ENCODE results near the gene PARD3B.

PARD3B gene

DNA sequence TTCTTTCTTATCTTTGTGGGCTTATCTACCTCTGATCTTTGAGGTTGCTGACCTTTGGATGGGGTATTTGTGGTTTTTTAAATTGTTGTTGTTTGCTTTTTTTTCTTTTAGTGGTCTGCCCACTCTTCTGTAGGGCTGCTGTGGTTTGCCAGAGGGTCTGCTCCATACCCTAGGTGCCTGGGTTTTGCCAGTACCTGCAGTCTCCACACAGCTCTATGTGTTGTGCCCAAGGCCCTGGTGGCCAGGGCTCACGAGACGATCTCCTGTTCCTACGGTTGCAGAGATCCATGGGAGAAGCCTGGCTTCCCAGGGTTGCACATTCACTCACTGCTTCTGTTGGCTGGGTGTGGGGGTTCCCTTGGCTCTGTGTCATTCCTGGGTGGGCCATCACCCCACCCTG lies 87.1 kb downstream of the PARD3B start:
- Histone ChIP-seq H3K79me2 (ENCODE audit: control insufficient read depth, low read length) (no peaks in the 10 kb centered on the region), H3K4me1 (ENCODE audit: control insufficient read depth, low read length) (no peaks in the 10 kb centered on the region), H3K27me3 (ENCODE audit: control insufficient read depth, low read length) (no peaks in the 10 kb centered on the region), H3K9me3 (ENCODE audit: control insufficient read depth, insufficient read depth, low read length) (no peaks in the 10 kb centered on the region), H3F3A (ENCODE audit: control insufficient read depth, insufficient read depth) (no peaks in the 10 kb centered on the region), H3K9me2 (replicated peaks; ENCODE audit: control insufficient read depth, low read length) (no peaks in the 10 kb centered on the region), H3K4me2 (ENCODE audit: low read length) (no peak overlapping the region), H4K20me1 (ENCODE audit: control insufficient read depth, insufficient read depth, low read depth, low read length) (no peaks in the 10 kb centered on the region), H3K36me3 (ENCODE audit: control insufficient read depth, low read length) (no peaks in the 10 kb centered on the region), H3K27ac (ENCODE audit: low read depth, low read length) (no peak overlapping the region), H3K4me3 (ENCODE audit: low read length) (no peak overlapping the region)
- TF ChIP-seq, protein P1, sequence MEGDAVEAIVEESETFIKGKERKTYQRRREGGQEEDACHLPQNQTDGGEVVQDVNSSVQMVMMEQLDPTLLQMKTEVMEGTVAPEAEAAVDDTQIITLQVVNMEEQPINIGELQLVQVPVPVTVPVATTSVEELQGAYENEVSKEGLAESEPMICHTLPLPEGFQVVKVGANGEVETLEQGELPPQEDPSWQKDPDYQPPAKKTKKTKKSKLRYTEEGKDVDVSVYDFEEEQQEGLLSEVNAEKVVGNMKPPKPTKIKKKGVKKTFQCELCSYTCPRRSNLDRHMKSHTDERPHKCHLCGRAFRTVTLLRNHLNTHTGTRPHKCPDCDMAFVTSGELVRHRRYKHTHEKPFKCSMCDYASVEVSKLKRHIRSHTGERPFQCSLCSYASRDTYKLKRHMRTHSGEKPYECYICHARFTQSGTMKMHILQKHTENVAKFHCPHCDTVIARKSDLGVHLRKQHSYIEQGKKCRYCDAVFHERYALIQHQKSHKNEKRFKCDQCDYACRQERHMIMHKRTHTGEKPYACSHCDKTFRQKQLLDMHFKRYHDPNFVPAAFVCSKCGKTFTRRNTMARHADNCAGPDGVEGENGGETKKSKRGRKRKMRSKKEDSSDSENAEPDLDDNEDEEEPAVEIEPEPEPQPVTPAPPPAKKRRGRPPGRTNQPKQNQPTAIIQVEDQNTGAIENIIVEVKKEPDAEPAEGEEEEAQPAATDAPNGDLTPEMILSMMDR (IDR thresholded peaks at IDR 0.05; ENCODE audit: low read depth, low read length, poor library complexity, severe bottlenecking), result no peak
- no peak for TF ChIP-seq EZH2phosphoT487 (IDR thresholded peaks at IDR 0.05; ENCODE audit: borderline replicate concordance, low read length)

DNA sequence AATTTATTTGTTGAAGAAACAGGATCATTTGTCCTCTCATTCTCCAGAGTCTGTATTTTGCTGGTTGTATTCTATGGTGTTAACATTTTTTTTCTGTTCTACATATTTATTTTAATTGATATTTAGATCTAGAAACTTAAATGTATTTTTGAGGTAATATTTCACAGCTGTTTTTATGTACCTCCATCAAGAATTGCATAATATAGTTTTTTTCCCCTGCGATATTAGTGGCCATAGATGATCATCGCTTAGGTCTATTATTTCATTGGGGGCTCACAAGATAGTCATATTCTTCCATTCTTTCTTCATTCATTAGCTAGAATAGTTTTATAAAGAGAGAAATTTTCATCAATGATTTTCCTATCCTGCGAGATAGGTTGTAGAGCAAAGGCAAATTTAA lies 89.3 kb downstream of the PARD3B start:
- no peaks in the 10 kb centered on the region for H3F3A ChIP-seq (ENCODE audit: control insufficient read depth, insufficient read depth)
- H3K4me2 ChIP-seq (ENCODE audit: low read length), result no peak overlapping the region
- no peak for TF ChIP-seq EZH2phosphoT487 (IDR thresholded peaks at IDR 0.05; ENCODE audit: borderline replicate concordance, low read length)
- TF ChIP-seq, protein P1 (IDR thresholded peaks at IDR 0.05; ENCODE audit: low read depth, low read length, poor library complexity, severe bottlenecking), result no peak
- no peaks in the 10 kb centered on the region for H3K9me2 ChIP-seq (replicated peaks; ENCODE audit: control insufficient read depth, low read length)
- no peaks in the 10 kb centered on the region for H3K9me3 ChIP-seq (ENCODE audit: control insufficient read depth, insufficient read depth, low read length)
- no peak overlapping the region for H3K4me3 ChIP-seq (ENCODE audit: low read length)
- H3K27ac ChIP-seq (ENCODE audit: low read depth, low read length), result no peak overlapping the region
- H4K20me1 ChIP-seq (ENCODE audit: control insufficient read depth, insufficient read depth, low read depth, low read length), result no peaks in the 10 kb centered on the region
- H3K4me1 ChIP-seq (ENCODE audit: control insufficient read depth, low read length), result no peaks in the 10 kb centered on the region
- H3K36me3 ChIP-seq (ENCODE audit: control insufficient read depth, low read length), result no peaks in the 10 kb centered on the region
- no peaks in the 10 kb centered on the region for H3K79me2 ChIP-seq (ENCODE audit: control insufficient read depth, low read length)
- H3K27me3 ChIP-seq (ENCODE audit: control insufficient read depth, low read length), result no peaks in the 10 kb centered on the region

DNA sequence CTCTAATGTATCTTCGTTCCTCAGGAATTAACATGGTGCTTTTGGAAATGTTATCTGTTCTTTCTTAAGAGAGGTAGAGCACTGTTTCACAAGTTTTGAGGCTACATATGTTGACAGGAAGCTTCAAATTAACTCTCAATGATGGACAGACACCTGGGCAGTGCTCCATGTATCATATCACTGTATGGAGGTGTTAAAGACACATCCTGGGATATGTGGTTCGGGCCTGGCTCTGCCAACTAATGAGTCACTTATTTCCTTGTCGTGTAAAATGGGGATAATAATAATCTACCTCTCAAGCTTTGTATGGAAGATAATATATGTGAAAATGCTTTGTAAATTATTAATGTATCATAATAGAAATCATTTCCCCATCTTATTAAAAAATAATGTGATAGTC lies 90.2 kb downstream of the PARD3B start:
- Histone ChIP-seq H3K27ac (ENCODE audit: low read depth, low read length) (no peak overlapping the region), H4K20me1 (ENCODE audit: control insufficient read depth, insufficient read depth, low read depth, low read length) (no peaks in the 10 kb centered on the region), H3K4me1 (ENCODE audit: control insufficient read depth, low read length) (no peaks in the 10 kb centered on the region), H3K79me2 (ENCODE audit: control insufficient read depth, low read length) (no peaks in the 10 kb centered on the region), H3F3A (ENCODE audit: control insufficient read depth, insufficient read depth) (no peaks in the 10 kb centered on the region), H3K9me3 (ENCODE audit: control insufficient read depth, insufficient read depth, low read length) (no peaks in the 10 kb centered on the region), H3K9me2 (replicated peaks; ENCODE audit: control insufficient read depth, low read length) (no peaks in the 10 kb centered on the region), H3K4me3 (ENCODE audit: low read length) (no peak overlapping the region), H3K27me3 (ENCODE audit: control insufficient read depth, low read length) (no peaks in the 10 kb centered on the region), H3K4me2 (ENCODE audit: low read length) (no peak overlapping the region), H3K36me3 (ENCODE audit: control insufficient read depth, low read length) (no peaks in the 10 kb centered on the region)
- TF ChIP-seq EZH2phosphoT487 (IDR thresholded peaks at IDR 0.05; ENCODE audit: borderline replicate concordance, low read length), result no peak
- TF ChIP-seq, protein P1 (IDR thresholded peaks at IDR 0.05; ENCODE audit: low read depth, low read length, poor library complexity, severe bottlenecking), result no peak
